Esophagus squamous epithelium (tissue), 4 donors: Measurements from ENCODE around the gene CUEDC1.

Experiments
- POLR2A ChIP-seq, 4 donors: fragments of 450-650 bp; IDR thresholded peaks; one replicate each; pipeline ENCODE4 v1.6.1; 2017; ENCODE audit warnings: antibody characterized with exemption in 4 of 4, mild to moderate bottlenecking in 4 of 4, moderate library complexity in 3 of 4
- TF ChIP-seq, protein P1 (sequence below), 6 experiments: fragments of 450-650 bp in 4 of 6; fragments of 200-600 bp in 2 of 6; sonication (generic) in 2 of 6; IDR thresholded peaks; one replicate each; pipeline ENCODE4 v1.5.1; 2016 to 2019; ENCODE audit warnings: antibody characterized with exemption in 6 of 6, mild to moderate bottlenecking in 4 of 6, moderate library complexity in 4 of 6

DNA sequence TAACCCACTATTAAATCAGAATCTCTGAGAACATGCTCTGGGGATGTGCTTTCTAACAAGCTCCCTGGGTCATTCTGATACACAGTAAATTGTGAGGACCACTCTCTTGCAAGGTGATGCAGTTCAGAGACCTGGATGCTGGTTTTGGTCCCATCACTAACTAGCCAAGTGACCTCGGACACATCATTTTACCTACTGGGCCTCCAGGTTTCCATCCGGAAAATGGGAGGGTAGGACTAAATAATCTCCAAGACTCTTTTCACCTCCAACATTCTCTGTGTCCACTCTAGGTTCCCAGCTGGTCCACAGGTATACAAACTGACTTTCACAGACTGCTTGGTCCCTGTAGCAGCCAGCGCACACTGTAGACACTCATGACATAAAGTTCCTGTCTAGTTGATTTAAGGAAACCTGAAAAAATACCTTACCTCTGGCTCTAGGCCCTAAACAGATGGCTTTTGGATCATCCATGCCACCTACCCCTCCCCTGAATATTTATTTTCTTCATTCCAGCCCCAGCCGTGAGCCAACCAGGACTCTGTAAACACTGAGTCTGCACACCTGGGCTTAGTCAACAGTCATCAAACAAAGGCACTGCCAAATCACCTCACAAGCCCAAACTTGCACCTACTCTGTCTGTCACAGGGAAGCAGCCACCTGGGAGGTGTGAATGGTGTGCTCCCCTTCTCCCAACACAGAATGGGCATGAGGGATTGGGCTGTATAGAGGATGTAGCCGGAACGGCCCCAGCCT is 54.0 kb downstream of the CUEDC1 start:
- TF ChIP-seq, protein P1, sequence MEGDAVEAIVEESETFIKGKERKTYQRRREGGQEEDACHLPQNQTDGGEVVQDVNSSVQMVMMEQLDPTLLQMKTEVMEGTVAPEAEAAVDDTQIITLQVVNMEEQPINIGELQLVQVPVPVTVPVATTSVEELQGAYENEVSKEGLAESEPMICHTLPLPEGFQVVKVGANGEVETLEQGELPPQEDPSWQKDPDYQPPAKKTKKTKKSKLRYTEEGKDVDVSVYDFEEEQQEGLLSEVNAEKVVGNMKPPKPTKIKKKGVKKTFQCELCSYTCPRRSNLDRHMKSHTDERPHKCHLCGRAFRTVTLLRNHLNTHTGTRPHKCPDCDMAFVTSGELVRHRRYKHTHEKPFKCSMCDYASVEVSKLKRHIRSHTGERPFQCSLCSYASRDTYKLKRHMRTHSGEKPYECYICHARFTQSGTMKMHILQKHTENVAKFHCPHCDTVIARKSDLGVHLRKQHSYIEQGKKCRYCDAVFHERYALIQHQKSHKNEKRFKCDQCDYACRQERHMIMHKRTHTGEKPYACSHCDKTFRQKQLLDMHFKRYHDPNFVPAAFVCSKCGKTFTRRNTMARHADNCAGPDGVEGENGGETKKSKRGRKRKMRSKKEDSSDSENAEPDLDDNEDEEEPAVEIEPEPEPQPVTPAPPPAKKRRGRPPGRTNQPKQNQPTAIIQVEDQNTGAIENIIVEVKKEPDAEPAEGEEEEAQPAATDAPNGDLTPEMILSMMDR (IDR thresholded peaks at IDR 0.05) = no peak
- TF ChIP-seq POLR2A (IDR thresholded peaks at IDR 0.05) = no peak
